HG03378 (cell line): ENCODE data around the gene PPP1R7.
"Not testable (repeated sequence)": the region's sequence is repeated elsewhere in the genome, so short reads cannot be mapped to it uniquely, and the experiment has no call there.

ENCODE experiments used
- ATAC-seq: cut with Tn5 transposase; IDR thresholded peaks from one replicate; pipeline ENCODE4 v1.9.1; 2021; ENCODE audit warnings: mild to moderate bottlenecking, moderate library complexity; ENCODE audit not compliant: unreplicated experiment

Gene PPP1R7

GRCh38 chr2:241190291-241190981 is 40.2 kb downstream of the PPP1R7 start:
- no peak for ATAC-seq

- ATAC-seq, result no peak
Measured at GRCh38 chr2:241191081-241191480, 40.8 kb downstream of the PPP1R7 start.

- ATAC-seq, result no peak
Measured at GRCh38 chr2:241193271-241193670, 43.0 kb downstream of the PPP1R7 start.

- no peak for ATAC-seq
Measured at GRCh38 chr2:241194811-241195210, 44.5 kb downstream of the PPP1R7 start.

- no peak for ATAC-seq
Measured at GRCh38 chr2:241195506-241196130, 45.4 kb downstream of the PPP1R7 start.

GRCh38 chr2:241197246-241197645 is 47.0 kb downstream of the PPP1R7 start:
- ATAC-seq, result not testable (repeated sequence)

- no peak for ATAC-seq
Measured at GRCh38 chr2:241197947-241198346, 47.7 kb downstream of the PPP1R7 start.

- no peak for ATAC-seq
Measured at GRCh38 chr2:241198381-241199279, 48.4 kb downstream of the PPP1R7 start.

- ATAC-seq, result no peak
Measured at GRCh38 chr2:241199286-241199685, 49.0 kb downstream of the PPP1R7 start.

- no peak for ATAC-seq
Measured at GRCh38 chr2:241199897-241200821, 49.9 kb downstream of the PPP1R7 start.

GRCh38 chr2:241200822-241201395 is 50.6 kb downstream of the PPP1R7 start:
- no peak for ATAC-seq

- no peak for ATAC-seq
Measured at GRCh38 chr2:241201445-241202267, 51.4 kb downstream of the PPP1R7 start.

GRCh38 chr2:241202268-241202585 is 52.0 kb downstream of the PPP1R7 start:
- ATAC-seq, result no peak

- no peak for ATAC-seq
Measured at GRCh38 chr2:241202681-241203080, 52.4 kb downstream of the PPP1R7 start.

GRCh38 chr2:241203218-241204009 is 53.1 kb downstream of the PPP1R7 start:
- ATAC-seq, result no peak

- no peak for ATAC-seq
Measured at GRCh38 chr2:241204010-241204384, 53.7 kb downstream of the PPP1R7 start.

- no peak for ATAC-seq
Measured at GRCh38 chr2:241204490-241204889, 54.2 kb downstream of the PPP1R7 start.

GRCh38 chr2:241205086-241205485 is 54.8 kb downstream of the PPP1R7 start:
- ATAC-seq, result no peak

- no peak for ATAC-seq
Measured at GRCh38 chr2:241207151-241207550, 56.9 kb downstream of the PPP1R7 start.
